Erythroblast (primary cell): ENCODE results near the gene OAS2.

Experiments used
- GATA1 ChIP-seq: IDR thresholded peaks from 2 replicates; pipeline ENCODE4 v1.6.1; 2011; ENCODE audit warnings: low read depth, mild to moderate bottlenecking, control low read depth, low read length, moderate library complexity
- POLR2A ChIP-seq: IDR thresholded peaks from 2 replicates; pipeline ENCODE4 v1.6.1; 2011; ENCODE audit warnings: mild to moderate bottlenecking, low read length

DNA sequence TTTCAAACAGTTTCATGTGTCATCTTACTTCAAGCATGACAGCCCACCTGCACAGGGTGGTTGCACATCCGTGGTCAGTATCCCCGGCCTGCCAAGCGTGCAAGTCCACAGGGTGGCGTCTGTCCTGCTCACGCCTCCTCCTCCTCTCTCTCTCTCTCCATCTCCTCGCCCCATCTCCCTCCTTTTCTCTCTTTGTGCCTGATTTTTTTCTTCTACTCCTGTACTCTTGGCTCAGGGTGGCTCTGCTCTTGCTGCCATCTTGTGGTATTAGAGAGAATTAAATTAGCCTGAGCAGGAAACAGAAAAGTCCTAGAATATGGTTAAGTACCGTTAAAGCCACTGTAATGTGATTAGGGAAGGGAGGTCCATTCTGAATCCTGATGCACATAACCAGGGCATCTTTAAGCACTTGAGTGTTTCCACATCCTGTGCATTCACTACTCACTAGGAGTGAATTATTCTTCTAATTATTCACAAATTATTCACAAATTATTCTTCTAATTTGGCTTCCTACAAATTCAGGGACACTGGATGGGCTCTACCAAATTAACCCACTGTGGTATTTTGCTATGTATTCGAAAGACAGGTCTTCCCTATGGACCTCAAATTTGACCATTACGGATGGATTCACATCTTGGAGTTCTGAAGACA, 52.7 kb downstream of the OAS2 start:
- TF ChIP-seq POLR2A (no peak), GATA1 (no peak)
